TTC549 (cell line): Measurements from ENCODE around the gene CEMP1.

Source experiments
- FAIRE-seq: peaks from 2 replicates; lab custom pipeline; 2012; peaks lifted over from hg19 to GRCh38; lab: Jason Lieb, UNC

The CEMP1 gene

DNA sequence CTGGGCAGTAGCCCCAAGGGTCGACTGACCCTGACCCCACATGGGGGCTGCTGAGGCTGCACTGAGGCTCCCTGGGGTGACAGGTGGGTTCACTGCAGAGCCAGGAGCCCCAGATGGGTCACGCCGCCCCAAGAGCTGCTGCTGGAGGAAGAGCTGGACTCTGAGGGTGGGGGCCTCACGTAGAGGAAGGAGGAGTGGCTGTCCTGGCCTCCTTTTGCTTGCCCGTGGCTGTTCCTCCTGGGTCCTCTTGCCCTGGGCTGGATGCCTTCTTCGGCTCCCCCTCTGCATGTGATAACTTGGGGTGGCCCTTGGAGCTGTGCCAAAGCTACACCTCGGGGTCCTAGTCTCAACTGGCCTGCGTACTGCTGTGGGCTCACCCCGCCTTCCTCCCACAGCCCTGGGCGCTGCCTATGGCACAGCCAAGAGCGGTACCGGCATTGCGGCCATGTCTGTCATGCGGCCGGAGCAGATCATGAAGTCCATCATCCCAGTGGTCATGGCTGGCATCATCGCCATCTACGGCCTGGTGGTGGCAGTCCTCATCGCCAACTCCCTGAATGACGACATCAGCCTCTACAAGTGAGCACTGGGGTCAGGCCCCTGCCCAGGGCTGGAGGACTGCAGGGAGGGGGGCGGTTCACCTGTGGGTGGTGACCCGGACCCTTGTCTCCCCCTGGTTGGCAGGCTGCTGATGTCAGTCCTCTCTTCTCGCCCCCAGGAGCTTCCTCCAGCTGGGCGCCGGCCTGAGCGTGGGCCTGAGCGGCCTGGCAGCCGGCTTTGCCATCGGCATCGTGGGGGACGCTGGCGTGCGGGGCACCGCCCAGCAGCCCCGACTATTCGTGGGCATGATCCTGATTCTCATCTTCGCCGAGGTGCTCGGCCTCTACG lies 12.1 kb downstream of the CEMP1 start:
- FAIRE-seq, result no peak

DNA sequence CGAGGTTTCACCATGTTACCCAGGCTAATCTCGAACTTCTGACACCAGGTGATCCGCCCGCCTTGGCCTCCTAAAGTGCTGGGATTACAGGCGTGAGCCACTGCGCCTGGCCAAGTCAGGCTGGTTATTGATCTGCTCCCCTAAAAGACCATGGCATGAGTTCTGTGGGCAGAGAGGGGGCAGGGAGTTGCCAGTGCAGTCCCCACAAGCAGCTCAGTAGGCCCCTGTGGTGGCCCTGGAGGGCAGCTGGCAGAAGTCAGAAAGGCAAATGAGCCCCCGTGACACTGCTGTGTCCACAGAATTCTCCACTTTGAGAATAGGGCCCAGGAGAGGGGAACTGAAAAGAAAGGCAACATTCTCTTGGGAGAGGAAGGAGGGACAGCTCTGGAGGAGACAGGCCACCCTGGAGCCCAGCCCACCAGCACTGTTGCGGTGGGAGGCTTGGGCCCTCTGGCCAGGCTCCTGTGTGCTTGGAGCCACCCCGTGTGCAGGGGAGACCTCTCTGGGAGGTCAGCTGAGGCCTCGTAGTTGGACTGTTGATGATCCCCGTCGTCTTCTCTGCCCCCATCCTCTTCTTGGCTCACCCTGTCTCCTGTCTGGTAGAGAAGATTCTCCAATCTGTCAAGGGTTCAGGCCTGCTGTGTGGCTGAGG lies 13.1 kb downstream of the CEMP1 start:
- no peak for FAIRE-seq

DNA sequence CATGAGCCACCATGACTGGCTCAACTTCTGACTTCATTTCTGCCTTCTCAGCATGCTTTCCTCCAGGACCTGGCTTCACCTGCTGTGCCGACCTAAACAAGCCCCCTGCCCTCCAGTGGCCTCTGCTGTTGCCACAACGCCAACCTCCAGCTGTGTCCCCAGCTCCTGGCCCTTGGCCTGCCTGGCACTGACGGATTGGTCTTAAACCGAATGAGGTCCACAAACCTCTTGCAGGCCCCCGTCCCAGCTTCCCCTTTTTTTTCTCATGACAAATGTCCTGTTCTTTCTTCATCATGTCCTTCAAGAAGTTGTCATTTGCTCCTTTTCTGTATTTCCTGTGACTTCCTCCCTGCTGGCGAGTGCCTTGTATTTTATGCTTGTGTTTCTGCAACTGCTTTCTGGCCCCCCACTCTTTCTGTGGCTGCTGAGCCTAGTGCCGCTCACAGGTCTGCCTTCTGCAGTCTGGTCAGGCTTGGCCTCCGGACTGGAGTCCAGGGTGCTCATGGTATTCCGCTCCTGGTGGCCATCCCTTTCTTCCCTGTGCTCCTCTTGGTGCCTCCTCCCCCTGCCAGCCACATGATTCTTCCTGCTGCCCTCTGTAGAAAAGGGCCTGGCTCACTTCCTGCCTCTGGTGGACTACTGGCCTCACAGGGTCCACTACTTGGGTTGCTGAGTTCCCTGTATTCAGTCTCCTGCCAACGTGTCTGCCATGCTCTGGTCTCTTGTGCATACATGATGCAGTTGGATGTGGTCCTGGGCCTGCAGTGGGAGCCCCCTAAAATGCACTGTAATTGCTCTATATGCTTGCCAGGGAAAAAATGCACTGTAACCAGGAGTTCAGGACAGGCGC lies 14.6 kb downstream of the CEMP1 start:
- no peak for FAIRE-seq

DNA sequence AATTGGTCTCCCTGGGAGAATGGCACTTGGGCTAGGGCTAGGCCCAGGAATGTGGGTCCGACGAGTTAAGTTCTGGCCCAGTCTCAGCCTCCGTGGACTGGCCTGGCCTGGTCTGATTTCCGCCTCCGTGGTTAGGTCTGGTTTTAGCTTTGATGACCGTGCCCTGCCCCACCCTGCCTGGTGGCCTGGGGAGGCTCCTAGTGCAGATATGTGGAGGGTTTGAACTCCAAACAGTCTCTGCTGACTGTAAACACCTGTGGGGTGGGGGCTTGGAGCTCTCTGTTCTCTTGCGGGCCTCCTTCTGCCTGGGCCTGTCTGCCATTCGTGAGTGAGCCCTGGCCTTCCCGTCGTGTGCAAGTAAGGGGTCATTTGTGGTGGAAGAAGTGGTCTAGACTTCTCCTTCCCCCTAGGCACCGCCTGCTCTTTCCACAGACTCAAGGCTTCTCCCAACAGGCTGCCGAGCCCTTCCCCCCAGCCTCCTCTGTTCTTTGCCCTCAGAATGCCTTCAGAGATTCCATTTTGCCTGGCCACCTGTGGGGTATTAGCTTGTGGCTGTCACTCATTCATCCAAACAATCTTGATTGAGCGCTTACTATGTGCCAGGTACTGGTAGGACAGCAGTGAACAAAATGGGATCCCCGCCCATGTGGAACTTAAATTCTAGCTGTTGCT lies 15.9 kb downstream of the CEMP1 start:
- no peak for FAIRE-seq

- FAIRE-seq, result no peak
Measured at GRCh38 chr16:2514333-2515179, 16.7 kb downstream of the CEMP1 start.

DNA sequence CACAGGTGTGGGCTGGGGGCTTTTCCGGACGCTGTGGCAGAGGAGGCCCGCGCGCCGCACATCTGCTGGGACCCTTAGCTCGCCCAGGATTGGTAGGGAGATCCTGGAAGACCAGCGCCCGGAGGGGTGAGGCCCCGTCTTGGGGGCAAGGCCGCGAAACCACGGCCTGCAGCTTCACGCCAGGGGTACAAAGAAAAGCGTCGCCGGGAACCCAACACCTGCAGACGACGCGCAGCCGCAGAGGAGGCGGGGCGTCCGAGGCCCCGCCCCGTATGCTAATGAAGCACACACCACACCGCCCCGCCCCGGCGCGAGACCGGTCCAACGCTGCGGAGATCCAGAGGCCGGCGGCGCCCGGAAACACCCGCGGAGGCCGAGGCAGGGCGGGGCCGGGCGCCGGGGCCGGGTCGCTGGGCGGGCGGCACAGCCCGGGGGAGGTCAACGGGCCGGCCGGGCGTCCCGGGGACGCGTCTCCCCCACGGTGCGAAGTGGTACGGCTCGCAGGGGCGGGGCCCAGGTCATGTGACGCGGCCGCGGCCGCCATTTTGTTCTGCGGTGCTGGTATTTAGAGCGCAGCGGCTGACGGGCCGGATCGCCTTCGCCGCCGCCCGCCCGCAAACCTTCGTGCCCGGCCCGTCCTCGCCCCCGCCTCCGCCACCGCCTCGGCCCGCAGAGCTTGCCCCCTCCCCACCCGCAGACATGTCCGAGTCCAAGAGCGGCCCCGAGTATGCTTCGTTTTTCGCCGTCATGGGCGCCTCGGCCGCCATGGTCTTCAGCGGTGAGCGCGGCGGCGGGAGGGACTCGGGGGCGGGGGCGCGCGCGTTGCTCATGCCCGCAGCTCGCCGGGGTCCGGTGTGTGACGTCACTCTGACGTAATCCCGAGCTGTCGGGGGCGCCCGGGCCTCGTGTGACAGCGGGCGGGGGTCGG lies 17.5 kb downstream of the CEMP1 start, which contains the start of gene ATP6V0C:
TSS of gene ATP6V0C (plus strand) at position 548 of the 928 bp plus-strand sequence. CDS start at position 700, 152 bp downstream.
- FAIRE-seq, result no peak

DNA sequence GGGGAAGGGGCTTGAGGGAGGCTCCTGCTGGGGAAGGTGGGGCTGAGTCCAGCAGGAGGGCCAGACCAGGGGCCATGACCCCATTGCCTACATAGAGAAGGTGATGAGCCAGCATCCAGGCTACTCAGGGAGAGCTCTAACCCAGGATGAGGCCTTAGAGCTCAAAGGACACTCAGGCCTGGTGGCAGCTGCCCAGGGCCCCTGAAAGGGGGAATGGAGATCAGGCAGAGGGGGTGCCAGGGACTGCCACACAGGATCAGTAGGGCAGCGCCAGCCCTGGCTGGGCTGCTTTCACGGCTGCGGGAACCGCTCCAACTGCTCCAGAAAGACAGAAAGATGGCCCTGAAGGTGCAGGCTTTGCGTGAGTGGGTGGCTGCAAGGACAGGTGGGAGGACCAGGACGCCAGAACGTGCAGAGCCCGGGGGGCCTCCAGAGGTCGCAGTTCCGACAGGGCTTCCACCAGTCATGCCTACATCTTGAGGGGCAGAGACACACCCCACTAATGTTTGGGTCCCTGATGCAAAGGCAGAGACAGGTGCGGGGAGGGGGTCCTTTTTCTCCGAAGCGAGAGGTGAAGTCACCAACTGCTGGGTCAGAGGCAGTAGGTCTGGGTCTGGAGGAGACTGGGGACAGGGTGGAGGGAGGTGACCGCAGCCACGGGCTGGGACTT lies 18.3 kb downstream of the CEMP1 start:
- no peak for FAIRE-seq

- FAIRE-seq, result no peak
Measured at GRCh38 chr16:2511996-2512734, 19.0 kb downstream of the CEMP1 start.

DNA sequence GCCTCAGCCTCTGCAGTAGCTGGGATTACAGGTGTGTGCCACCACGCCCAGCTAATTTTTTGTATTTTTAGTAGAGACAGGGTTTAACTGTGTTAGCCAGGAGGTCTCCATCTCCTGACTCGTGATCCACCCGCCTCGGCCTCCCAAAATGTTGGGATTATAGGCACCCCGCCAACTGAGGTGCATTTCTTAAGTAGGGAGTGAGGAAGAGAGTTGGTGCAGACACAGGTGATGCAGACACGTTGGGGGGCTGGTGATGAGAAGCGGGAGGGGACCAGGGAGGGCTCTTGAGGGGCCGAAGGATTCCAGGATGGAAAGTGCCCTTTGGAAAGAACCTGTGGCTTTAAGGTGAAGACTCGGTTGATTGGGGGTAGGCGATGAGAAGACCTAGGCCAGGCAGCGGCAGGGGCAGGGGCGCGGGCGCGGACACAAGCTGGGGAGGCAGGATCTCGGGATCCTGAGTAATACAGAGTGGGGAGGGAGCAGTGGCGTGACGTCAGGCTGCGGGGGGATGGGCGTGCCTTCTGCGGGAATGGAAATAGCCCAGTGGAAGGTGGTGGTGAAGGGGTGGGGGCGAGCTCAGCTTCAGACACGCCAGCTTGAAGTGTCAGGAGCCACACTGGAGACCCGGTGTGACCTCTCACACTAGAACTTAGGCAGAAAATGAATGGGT lies 19.9 kb downstream of the CEMP1 start:
- no peak for FAIRE-seq

DNA sequence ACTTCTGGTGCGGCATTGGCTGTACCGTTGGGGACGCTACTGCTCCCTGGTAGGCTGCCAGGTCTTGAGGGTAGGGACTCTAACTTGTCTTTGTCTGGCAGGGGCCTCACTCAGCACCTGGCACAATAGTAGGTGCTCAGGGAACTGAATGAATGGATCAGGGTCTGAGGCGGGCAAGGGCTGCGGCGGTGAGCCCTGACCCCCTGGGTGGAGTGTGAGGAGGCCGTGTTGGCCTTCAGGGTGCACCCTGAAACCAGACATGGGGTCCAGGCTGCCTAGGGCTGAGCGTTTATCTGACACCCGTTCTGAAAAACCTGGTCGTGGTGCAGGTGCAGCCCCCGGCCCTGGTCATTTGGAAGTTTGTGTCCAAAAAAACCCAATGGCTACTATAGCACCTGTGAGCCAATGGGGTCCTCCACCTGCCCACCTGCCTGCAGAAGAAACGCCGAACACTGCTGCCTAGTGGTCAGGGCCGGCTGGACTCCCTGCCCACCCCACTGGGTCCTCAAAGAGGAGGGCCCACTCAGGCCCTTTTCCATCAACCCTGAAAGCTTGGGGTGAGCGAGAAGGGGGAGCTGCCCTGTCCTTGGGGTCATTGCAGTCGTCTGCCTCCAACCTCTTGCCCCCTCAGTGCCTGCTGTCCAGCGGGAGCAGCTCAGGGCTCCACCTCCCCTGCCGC lies 22.3 kb downstream of the CEMP1 start:
- FAIRE-seq, result no peak

DNA sequence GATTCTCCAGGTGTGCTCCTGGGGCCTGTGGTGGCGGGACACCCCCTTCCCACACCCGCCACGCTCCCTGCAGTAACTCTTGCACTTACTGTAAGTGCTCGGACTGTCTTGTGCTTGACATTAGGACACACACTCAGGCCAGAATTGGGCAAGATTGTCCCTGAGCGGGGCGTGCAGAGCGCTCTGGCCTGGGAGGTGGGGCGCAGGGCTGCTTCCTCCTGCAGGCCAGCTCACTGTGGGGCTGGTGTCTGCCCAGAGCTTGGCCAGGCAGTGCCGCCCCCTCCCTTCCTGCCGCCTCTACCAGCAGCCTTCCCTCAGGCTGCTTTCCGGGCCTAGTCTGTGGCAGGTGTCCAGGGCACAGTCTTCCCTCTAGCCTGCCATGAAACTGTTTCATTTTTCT lies 23.5 kb downstream of the CEMP1 start:
- FAIRE-seq, result no peak

GRCh38 chr16:2507052-2507659 lies 24.1 kb downstream of the CEMP1 start:
- no peak for FAIRE-seq

DNA sequence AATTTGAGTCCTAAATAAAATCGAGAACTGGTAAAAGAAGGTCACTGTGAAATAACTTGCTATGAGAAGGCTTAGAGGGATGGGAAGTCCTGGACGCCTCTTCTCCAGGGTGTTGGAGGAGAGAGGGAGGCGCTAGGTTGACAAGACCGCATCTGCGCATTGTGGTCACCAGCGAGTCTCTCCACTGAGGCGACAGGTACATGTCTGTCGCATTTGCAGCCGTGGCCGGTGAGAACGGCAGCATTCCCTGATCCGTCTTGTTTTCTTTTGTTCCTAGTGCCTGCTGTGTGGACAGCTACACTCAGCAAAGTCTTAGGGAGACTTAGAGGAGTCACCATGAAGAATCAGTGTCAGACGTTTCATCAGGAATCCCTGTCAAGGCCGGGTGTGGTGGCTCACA lies 25.5 kb downstream of the CEMP1 start:
- FAIRE-seq, result no peak

- no peak for FAIRE-seq
Measured at GRCh38 chr16:2501946-2502895, 29.0 kb downstream of the CEMP1 start.

GRCh38 chr16:2500918-2501750 lies 30.1 kb downstream of the CEMP1 start:
- no peak for FAIRE-seq
